ENCODE measurements around the gene KRT72. TPM values are rescaled to one million over a fixed set of nuclear protein-coding genes. Genes with fewer than 3 reads are reported as not detected.

KRT72 gene
- total RNA-seq, 1 experiment from 2014 or later = 0.17 TPM

DNA sequence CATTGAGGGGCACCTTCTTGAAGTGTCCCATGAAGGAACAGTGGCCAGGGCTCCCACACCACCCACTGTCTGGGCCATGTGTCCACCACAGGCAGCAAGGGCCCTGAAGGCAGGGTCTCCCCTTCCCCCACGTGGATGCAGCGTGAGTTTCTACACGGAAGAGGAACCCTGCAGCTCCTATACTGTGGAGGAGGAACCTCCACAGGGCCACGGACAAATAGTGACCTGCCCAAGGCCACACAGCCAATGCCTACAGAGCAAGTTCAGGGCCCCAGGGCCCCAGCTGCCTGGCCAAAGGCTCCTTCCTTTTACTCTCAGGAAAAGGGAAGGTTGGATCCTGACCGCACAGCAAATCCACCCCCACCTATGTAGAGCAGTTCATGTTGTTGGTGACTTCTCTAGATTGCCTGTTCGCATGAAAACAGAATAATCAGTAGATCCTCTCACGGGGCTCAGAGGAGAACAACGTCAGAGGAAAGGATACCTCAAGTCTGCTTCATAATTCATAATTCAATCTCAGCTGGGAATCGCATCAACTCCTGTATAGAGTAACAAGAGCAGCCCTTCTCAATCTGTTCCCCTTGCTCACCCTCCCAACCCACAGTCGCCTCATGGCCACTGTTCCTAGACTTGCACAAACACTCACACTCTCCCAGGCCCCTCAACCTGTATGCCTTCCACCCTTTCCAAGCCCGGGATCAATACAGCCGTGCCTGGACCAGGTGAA, 28.2 kb upstream of the KRT72 start:
- RAD21 ChIA-PET (ENCODE audit: low non-redundant PET in 1 of 2, low total read pairs in 2 of 2, uncharacterized antibody in 2 of 2, unreplicated experiment in 2 of 2) = no interaction called here
- TF ChIP-seq ZFX (IDR thresholded peaks at IDR 0.05) (no peak), SRF (IDR thresholded peaks at IDR 0.05; ENCODE audit: low read depth) (no peak), SIN3A (IDR thresholded peaks at IDR 0.05; ENCODE audit: low read depth) (no peak), FOSL1 (IDR thresholded peaks at IDR 0.05; ENCODE audit: low read depth) (no peak), CEBPB (IDR thresholded peaks at IDR 0.05; ENCODE audit: low read depth) (no peak), EGR1 (IDR thresholded peaks at IDR 0.05; ENCODE audit: low read depth) (no peak), RAD21 (IDR thresholded peaks at IDR 0.05; ENCODE audit: low read depth) (no peak), YY1 (IDR thresholded peaks at IDR 0.05; ENCODE audit: extremely low read depth, insufficient replicate concordance, low read depth, low read length) (no peak), POLR2A (IDR thresholded peaks at IDR 0.05; ENCODE audit: borderline replicate concordance, extremely low read depth, insufficient read depth, insufficient read length) (no peak), JUND (IDR thresholded peaks at IDR 0.05) (no peak), EZH2phosphoT487 (IDR thresholded peaks at IDR 0.05; ENCODE audit: borderline replicate concordance) (no peak), SP1 (IDR thresholded peaks at IDR 0.05; ENCODE audit: low read depth) (no peak)
- TF ChIP-seq, protein P1, sequence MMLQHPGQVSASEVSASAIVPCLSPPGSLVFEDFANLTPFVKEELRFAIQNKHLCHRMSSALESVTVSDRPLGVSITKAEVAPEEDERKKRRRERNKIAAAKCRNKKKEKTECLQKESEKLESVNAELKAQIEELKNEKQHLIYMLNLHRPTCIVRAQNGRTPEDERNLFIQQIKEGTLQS (IDR thresholded peaks at IDR 0.05) = no peak
- TF ChIP-seq, protein P2, sequence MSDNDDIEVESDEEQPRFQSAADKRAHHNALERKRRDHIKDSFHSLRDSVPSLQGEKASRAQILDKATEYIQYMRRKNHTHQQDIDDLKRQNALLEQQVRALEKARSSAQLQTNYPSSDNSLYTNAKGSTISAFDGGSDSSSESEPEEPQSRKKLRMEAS (IDR thresholded peaks at IDR 0.05) = no peak
- TF ChIP-seq, protein P3, sequence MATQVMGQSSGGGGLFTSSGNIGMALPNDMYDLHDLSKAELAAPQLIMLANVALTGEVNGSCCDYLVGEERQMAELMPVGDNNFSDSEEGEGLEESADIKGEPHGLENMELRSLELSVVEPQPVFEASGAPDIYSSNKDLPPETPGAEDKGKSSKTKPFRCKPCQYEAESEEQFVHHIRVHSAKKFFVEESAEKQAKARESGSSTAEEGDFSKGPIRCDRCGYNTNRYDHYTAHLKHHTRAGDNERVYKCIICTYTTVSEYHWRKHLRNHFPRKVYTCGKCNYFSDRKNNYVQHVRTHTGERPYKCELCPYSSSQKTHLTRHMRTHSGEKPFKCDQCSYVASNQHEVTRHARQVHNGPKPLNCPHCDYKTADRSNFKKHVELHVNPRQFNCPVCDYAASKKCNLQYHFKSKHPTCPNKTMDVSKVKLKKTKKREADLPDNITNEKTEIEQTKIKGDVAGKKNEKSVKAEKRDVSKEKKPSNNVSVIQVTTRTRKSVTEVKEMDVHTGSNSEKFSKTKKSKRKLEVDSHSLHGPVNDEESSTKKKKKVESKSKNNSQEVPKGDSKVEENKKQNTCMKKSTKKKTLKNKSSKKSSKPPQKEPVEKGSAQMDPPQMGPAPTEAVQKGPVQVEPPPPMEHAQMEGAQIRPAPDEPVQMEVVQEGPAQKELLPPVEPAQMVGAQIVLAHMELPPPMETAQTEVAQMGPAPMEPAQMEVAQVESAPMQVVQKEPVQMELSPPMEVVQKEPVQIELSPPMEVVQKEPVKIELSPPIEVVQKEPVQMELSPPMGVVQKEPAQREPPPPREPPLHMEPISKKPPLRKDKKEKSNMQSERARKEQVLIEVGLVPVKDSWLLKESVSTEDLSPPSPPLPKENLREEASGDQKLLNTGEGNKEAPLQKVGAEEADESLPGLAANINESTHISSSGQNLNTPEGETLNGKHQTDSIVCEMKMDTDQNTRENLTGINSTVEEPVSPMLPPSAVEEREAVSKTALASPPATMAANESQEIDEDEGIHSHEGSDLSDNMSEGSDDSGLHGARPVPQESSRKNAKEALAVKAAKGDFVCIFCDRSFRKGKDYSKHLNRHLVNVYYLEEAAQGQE (IDR thresholded peaks at IDR 0.05; ENCODE audit: low read depth) = no peak
- ATAC-seq = no peak
- Histone ChIP-seq H3K9me2 (ENCODE audit: insufficient read depth) (no peaks in the 10 kb centered on the region), H4K20me1 (ENCODE audit: insufficient read depth) (no peaks in the 10 kb centered on the region), H3K4me3 (replicated peaks in 1 of 2; ENCODE audit: low read depth in 1 of 2, low read length in 2 of 2) (no peak overlapping the region), H3K36me3 (ENCODE audit: control insufficient read depth in 1 of 2, insufficient read depth in 2 of 2, low read length in 2 of 2) (no peaks in the 10 kb centered on the region), H2AFZ (ENCODE audit: low read depth, low read length, poor library complexity, severe bottlenecking) (no peak overlapping the region), H3K9me3 (ENCODE audit: control insufficient read depth in 1 of 2, insufficient read depth in 1 of 2, low read depth in 1 of 2, low read length in 2 of 2) (no peaks in the 10 kb centered on the region), H3K4me1 (ENCODE audit: control insufficient read depth in 1 of 2, insufficient read depth in 2 of 2, low read length in 2 of 2) (no peaks in the 10 kb centered on the region), H3K4me2 (ENCODE audit: low read length) (no peak overlapping the region), H3K27ac (ENCODE audit: low read depth, low read length) (no peak overlapping the region), H3K79me2 (ENCODE audit: insufficient read depth, low read length) (no peaks in the 10 kb centered on the region), H3K27me3 (ENCODE audit: insufficient read depth, low read length) (no peaks in the 10 kb centered on the region), H3K9ac (ENCODE audit: low read length) (no peak overlapping the region)
- BruUV-seq (replicated peaks) = no TSS peak
- CTCF ChIA-PET = no interaction called here
- DNase-seq (ENCODE audit: low read depth, low spot score) = no peak
- intact Hi-C loops (cut with micrococcal nuclease) = no loop called here
- POLR2A ChIA-PET = no interaction called here

Data from HCT116 (cell line).